Fibroblast of lung (primary cell): ENCODE measurements around the gene SLC25A23.

Experiments used
- CTCF ChIP-seq, 2 donors: IDR thresholded peaks in 1 of 2; conservative IDR thresholded peaks in 1 of 2; 1 replicate in 1 of 2; 2 replicates in 1 of 2; pipeline ENCODE4 v1.5.1; 2011 to 2012; ENCODE audit warnings: low read length in 2 of 2, control low read depth in 1 of 2, inconsistent platforms in 1 of 2, low read depth in 1 of 2, mild to moderate bottlenecking in 1 of 2
- EZH2 ChIP-seq: IDR thresholded peaks from 2 replicates; pipeline ENCODE4 v1.5.1; 2012; ENCODE audit warnings: low read length, control low read depth, mild to moderate bottlenecking; ENCODE audit errors: missing control alignments

GRCh38 chr19:6471076-6471475, 11.5 kb upstream of the SLC25A23 start:
- no peak for TF ChIP-seq CTCF (conservative IDR thresholded peaks at IDR 0.05 in 1 of 2, IDR thresholded peaks at IDR 0.05 in 1 of 2; ENCODE audit: low read depth in 1 of 2, low read length in 2 of 2)
- no peak for TF ChIP-seq EZH2
